CD4-positive, CD25-positive, alpha-beta regulatory T cell (primary cell): Measurements from ENCODE around the gene FAM83F. TPM values are rescaled to one million over a fixed set of nuclear protein-coding genes. Genes with fewer than 3 reads are reported as not detected.

Experiments used
- ATAC-seq, 2 donors: fragments of 150-1000 bp; cut with Tn5 transposase; one replicate each; pipeline ENCODE4 v1.10.0; 2021; ENCODE audit warnings: low read depth in 2 of 2, moderate number of reproducible peaks in 2 of 2, moderate library complexity in 1 of 2
- DNase-seq, 3 donors: peaks; one replicate each; pipeline versions ENCODE4 v3.0.0 to v3.0.0-alpha.2; 2012 to 2022; ENCODE audit warnings: mixed read lengths in 1 of 3
- H3K27ac ChIP-seq: one replicate; pipeline ENCODE4 v1.7.0; 2013; ENCODE audit warnings: mild to moderate bottlenecking, low read length; ENCODE audit not compliant: insufficient read depth, poor library complexity, severe bottlenecking
- H3K27me3 ChIP-seq: one replicate; pipeline ENCODE4 v1.7.0; 2013; ENCODE audit warnings: low read length; ENCODE audit not compliant: control insufficient read depth, insufficient read depth
- H3K36me3 ChIP-seq: one replicate; pipeline ENCODE4 v1.7.0; 2013; ENCODE audit warnings: mild to moderate bottlenecking, low read length, moderate library complexity; ENCODE audit not compliant: control insufficient read depth, insufficient read depth
- H3K4me1 ChIP-seq: 2 replicates; pipeline ENCODE4 v1.7.0; 2013; ENCODE audit warnings: mild to moderate bottlenecking, low read length; ENCODE audit not compliant: insufficient read depth, control insufficient read depth, poor library complexity, severe bottlenecking
- H3K4me3 ChIP-seq: one replicate; pipeline ENCODE4 v1.7.0; 2013; ENCODE audit warnings: low read depth, mild to moderate bottlenecking, low read length, moderate library complexity
- H3K9me3 ChIP-seq, 2 experiments: 1 replicate in 1 of 2; 2 replicates in 1 of 2; pipeline ENCODE4 v1.7.0; 2013; ENCODE audit warnings: low read length in 2 of 2, mild to moderate bottlenecking in 1 of 2, moderate library complexity in 1 of 2; ENCODE audit not compliant: control insufficient read depth in 2 of 2
- H3K27ac Mint-ChIP-seq, 3 donors: one replicate each; pipeline ENCODE4 v1.8.0; 2020 to 2022; ENCODE audit warnings: mild to moderate bottlenecking in 3 of 3, mixed read lengths in 3 of 3, moderate library complexity in 2 of 3
- H3K27me3 Mint-ChIP-seq: one replicate; pipeline ENCODE4 v1.8.0; 2022; ENCODE audit warnings: mild to moderate bottlenecking, mixed read lengths
- H3K36me3 Mint-ChIP-seq: one replicate; pipeline ENCODE4 v1.8.0; 2020; ENCODE audit warnings: mixed read lengths
- H3K4me1 Mint-ChIP-seq, 4 donors: one replicate each; pipeline ENCODE4 v1.8.0; 2020 to 2022; ENCODE audit warnings: mixed read lengths in 4 of 4, mild to moderate bottlenecking in 1 of 4
- H3K4me3 Mint-ChIP-seq, 4 donors: one replicate each; pipeline ENCODE4 v1.8.0; 2020 to 2022; ENCODE audit warnings: mild to moderate bottlenecking in 4 of 4, mixed read lengths in 4 of 4, moderate library complexity in 3 of 4
- H3K9me3 Mint-ChIP-seq, 7 donors: one replicate each; pipeline ENCODE4 v1.8.0; 2020 to 2022; ENCODE audit warnings: mixed read lengths in 7 of 7, mild to moderate bottlenecking in 3 of 7, moderate library complexity in 2 of 7
- polyA plus RNA-seq, 4 donors: library from polyadenylated mRNA; unstranded; fragments of 300-500 nt; fragmentation: Illumina TruSeq; gene quantifications; one replicate each; pipeline ENCODE4 v1.2.3, GENCODE V29; 2021
- total RNA-seq: library from RNA; stranded (reverse); gene quantifications from one replicate; pipeline ENCODE4 v1.2.3, GENCODE V29; 2022

FAM83F gene
- total and polyA plus RNA-seq, 5 donors from 2014 or later = 0.01 to 3.2 (median 0.04) TPM; not detected in 1

DNA sequence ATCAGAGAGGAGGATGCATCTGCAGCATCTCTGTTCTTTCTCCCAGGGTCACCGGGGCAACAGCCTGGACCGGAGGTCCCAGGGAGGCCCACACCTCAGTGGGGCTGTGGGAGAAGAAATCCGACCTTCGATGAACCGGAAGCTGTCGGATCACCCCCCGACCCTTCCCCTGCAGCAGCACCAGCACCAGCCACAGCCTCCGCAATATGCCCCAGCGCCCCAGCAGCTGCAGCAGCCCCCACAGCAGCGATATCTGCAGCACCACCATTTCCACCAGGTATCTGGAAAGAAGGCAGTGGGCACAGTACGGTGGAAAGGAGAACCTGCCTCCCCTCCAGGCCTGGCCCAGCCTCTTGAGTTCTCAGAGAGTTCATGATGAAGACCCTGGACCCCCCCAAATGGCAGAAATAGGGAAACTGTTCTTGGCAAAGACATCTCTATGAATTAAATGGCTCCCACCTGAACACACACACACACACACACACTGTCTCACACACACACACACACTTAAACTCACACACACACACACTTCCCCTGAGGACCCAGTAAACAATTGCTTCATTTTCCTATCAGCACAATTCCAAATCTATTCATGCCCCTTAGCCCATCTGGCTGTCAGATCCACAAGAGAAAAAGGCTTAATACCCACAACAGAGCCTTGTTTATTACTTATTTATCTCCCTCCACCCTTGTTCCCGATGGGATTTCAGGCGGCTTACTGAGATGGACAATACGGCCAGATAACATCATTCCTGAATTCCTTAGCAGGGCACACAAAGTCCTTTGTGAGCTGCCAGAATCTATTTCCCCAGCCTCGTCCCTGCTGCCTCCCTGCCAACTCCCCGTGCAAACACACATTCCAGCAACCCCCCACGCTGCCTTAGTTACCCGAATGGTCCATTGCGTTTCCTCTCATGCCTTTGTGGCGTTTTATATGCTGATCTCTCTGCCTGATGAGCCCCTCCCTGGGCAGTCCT, 26.5 kb upstream of the FAM83F start:
- H3K4me3 Mint-ChIP-seq = peak overlapping the region in 1 of 4 donors; percentile 13
- H3K9me3 Mint-ChIP-seq = peaks cover 0 to 1% (median 0%) of the 10 kb centered on the region in 7 donors
- peaks cover 0 to 9% (median 6%) of the 10 kb centered on the region in 4 donors for H3K4me1 Mint-ChIP-seq
- DNase-seq = no peak
- Histone ChIP-seq H3K4me3 (no peak overlapping the region), H3K27ac (no peak overlapping the region), H3K36me3 (peaks cover 98% of the 10 kb centered on the region), H3K4me1 (no peaks in the 10 kb centered on the region), H3K9me3 (no peaks in the 10 kb centered on the region), H3K27me3 (no peaks in the 10 kb centered on the region)
- H3K27ac Mint-ChIP-seq = peak overlapping the region in 2 of 3 donors; percentile 32 to 70
- H3K36me3 Mint-ChIP-seq = peaks cover 66% of the 10 kb centered on the region
- no peak for ATAC-seq
- H3K27me3 Mint-ChIP-seq = no peaks in the 10 kb centered on the region

DNA sequence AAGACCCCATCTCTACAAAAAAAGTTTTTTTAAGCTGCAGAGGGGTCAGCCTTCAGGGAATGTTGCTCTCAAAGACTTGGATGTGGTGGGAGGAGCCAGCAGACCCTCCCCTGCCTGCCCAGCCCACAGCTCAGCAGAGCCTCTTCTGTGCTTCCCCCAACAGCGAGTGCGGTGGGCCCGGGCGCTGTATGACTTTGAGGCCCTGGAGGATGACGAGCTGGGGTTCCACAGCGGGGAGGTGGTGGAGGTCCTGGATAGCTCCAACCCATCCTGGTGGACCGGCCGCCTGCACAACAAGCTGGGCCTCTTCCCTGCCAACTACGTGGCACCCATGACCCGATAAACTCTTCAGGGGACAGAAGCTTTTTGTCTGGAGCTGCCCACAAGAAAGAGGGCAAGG, 24.0 kb upstream of the FAM83F start:
- Histone ChIP-seq H3K27me3 (no peaks in the 10 kb centered on the region), H3K4me3 (no peak overlapping the region), H3K9me3 (no peaks in the 10 kb centered on the region), H3K36me3 (peaks cover 83% of the 10 kb centered on the region), H3K27ac (peak overlapping the region; percentile 1), H3K4me1 (no peaks in the 10 kb centered on the region)
- Mint-ChIP-seq H3K9me3 (peaks cover 0 to 1% (median 0%) of the 10 kb centered on the region in 7 donors), H3K27ac (no peak overlapping the region), H3K27me3 (no peaks in the 10 kb centered on the region), H3K4me1 (peaks cover 0 to 5% (median 2%) of the 10 kb centered on the region in 4 donors), H3K36me3 (peaks cover 65% of the 10 kb centered on the region), H3K4me3 (no peak overlapping the region)
- DNase-seq (no peak), ATAC-seq (no peak)

DNA sequence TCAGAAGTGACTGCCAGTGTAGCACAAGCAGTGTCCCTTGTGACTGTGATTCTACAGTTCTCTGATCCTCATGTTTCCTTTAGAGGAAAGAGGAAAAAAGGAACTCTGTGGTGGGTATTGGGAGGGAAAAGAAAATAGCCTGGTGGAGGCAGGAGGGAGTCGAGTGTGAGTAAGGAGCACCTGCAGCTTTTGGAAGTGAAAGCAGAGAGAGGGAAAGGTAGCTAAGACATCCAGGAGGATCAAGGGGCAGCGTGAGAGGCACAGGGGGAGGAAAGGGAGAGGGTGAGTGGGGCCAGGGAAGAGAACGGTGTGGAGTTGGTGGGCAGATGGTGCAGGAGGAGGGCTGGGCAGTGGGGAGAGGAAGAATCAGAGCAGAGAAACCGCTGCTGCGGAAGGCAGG, 22.1 kb upstream of the FAM83F start:
- ATAC-seq (no peak), DNase-seq (no peak)
- peaks cover 61% of the 10 kb centered on the region for H3K36me3 Mint-ChIP-seq
- H3K27me3 Mint-ChIP-seq = no peaks in the 10 kb centered on the region
- H3K9me3 Mint-ChIP-seq = peaks cover 0 to 1% (median 0%) of the 10 kb centered on the region in 7 donors
- H3K4me3 ChIP-seq = no peak overlapping the region
- H3K4me1 Mint-ChIP-seq = peaks cover 0 to 2% (median under 1%) of the 10 kb centered on the region in 4 donors
- no peaks in the 10 kb centered on the region for H3K27me3 ChIP-seq
- no peaks in the 10 kb centered on the region for H3K9me3 ChIP-seq
- H3K4me1 ChIP-seq = no peaks in the 10 kb centered on the region
- peak overlapping the region in 1 of 4 donors; percentile 68 for H3K4me3 Mint-ChIP-seq
- H3K27ac ChIP-seq = no peak overlapping the region
- peaks cover 66% of the 10 kb centered on the region for H3K36me3 ChIP-seq
- peak overlapping the region in 1 of 3 donors; percentile 82 for H3K27ac Mint-ChIP-seq

DNA sequence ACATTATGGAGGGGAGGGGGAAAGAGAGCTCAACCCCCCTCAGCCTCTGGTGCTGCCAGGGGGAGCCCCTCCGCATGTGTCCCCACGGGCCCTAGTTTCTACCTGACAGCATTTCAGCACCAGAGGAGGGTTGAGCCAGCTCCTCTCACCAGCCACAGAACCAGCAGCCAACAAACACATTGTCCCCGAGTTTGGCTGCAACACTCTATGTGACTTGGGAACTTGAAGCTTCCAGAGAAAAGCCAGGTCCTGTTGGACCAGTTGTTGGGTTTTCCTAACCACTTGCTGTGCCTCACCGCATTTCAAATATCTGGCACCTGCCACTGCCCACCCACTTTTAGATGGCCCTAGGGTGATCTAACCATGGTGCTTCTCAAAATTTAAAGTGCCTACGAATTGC, 21.1 kb upstream of the FAM83F start:
- Mint-ChIP-seq H3K27me3 (no peaks in the 10 kb centered on the region), H3K9me3 (peaks cover 0 to 1% (median 0%) of the 10 kb centered on the region in 7 donors), H3K4me1 (peaks cover 0 to 2% (median under 1%) of the 10 kb centered on the region in 4 donors), H3K4me3 (no peak overlapping the region), H3K27ac (peak overlapping the region; percentile 59 to 82 (median 60)), H3K36me3 (peaks cover 53% of the 10 kb centered on the region)
- peaks cover 56% of the 10 kb centered on the region for H3K36me3 ChIP-seq
- no peaks in the 10 kb centered on the region for H3K9me3 ChIP-seq
- H3K27ac ChIP-seq = no peak overlapping the region
- ATAC-seq (no peak), DNase-seq (no peak)
- no peaks in the 10 kb centered on the region for H3K27me3 ChIP-seq
- H3K4me3 ChIP-seq = no peak overlapping the region
- no peaks in the 10 kb centered on the region for H3K4me1 ChIP-seq

DNA sequence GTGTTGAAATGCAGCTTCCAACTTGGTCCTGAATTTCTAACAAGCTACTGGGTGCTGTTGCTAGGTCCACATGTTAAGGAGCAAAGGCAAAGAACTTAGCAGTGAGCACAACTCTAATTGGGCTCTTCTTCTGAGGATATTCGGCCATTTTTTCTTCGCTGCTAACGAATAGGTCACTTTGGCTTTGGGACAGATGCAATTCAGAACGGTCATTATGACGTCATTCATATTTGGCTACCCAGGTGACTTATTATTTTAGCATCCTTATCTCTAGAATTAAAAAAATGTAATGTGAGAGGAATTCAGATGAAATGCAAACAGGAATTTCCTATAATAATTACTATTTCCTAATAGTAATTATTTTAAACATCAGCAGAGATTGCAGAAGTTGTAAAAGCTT, 20.7 kb upstream of the FAM83F start:
- peaks cover 52% of the 10 kb centered on the region for H3K36me3 ChIP-seq
- H3K4me3 Mint-ChIP-seq = no peak overlapping the region

DNA sequence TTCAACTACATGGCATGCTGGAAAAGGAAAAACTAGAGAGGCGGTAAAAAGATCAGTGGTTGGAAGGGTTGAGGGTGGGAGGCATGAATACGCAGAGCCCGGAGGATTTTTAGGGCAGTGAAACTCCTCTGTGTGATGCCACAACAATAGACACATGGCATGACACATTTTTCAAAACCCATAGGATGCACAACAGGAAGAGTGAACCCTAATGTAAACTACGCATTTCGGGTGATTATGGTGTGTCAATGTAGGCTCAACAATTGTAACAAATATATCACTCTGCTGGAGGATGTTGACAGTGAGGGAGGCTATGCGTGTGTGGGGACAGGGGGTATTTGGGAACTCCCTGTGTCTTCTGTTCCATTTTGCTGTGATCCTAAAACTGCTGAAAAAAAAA, 15.7 kb upstream of the FAM83F start:
- Mint-ChIP-seq H3K27me3 (peaks cover 6% of the 10 kb centered on the region), H3K4me1 (peaks cover 0 to 23% (median 3%) of the 10 kb centered on the region in 4 donors), H3K36me3 (peaks cover 19% of the 10 kb centered on the region), H3K9me3 (no peaks in the 10 kb centered on the region), H3K27ac (peak overlapping the region in 1 of 3 donors; percentile 65), H3K4me3 (peak overlapping the region in 1 of 4 donors; percentile 8)
- H3K4me3 ChIP-seq = no peak overlapping the region
- H3K9me3 ChIP-seq = no peaks in the 10 kb centered on the region
- H3K4me1 ChIP-seq = no peaks in the 10 kb centered on the region
- no peak for ATAC-seq
- H3K36me3 ChIP-seq = peaks cover 2% of the 10 kb centered on the region
- H3K27ac ChIP-seq = no peak overlapping the region
- no peak for DNase-seq
- H3K27me3 ChIP-seq = no peaks in the 10 kb centered on the region

More for the DNA sequence above, 20.7 kb upstream of the FAM83F start:
- DNase-seq (no peak), ATAC-seq (no peak)
- no peaks in the 10 kb centered on the region for H3K4me1 ChIP-seq
- H3K27ac Mint-ChIP-seq = peak overlapping the region in 2 of 3 donors; percentile 59 to 60
- H3K27me3 Mint-ChIP-seq = no peaks in the 10 kb centered on the region
- H3K27me3 ChIP-seq = no peaks in the 10 kb centered on the region
- H3K27ac ChIP-seq = no peak overlapping the region
- H3K4me1 Mint-ChIP-seq = peaks cover 0 to 4% (median under 1%) of the 10 kb centered on the region in 4 donors
- H3K9me3 ChIP-seq = no peaks in the 10 kb centered on the region
- H3K4me3 ChIP-seq = no peak overlapping the region
- H3K9me3 Mint-ChIP-seq = peaks cover 0 to 1% (median 0%) of the 10 kb centered on the region in 7 donors
- H3K36me3 Mint-ChIP-seq = peaks cover 49% of the 10 kb centered on the region

DNA sequence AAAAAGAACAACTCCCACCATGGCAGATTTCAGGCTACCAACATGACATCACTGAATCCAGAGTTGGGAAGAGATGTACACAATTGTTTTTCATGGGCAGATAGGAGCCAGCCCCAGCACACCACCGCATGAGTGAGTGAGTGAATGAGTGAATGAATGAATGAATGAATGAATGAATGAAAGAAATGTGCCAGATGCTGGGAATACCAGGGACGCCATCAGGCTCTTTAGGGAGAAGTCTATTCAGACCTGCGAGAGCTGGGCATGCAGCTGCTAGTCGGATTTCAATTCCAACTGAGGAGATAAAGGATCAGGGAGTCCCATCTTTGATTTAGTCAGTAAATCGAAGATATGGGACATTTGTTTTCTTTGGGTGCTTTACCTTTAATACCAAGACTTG, 15.3 kb upstream of the FAM83F start:
- Mint-ChIP-seq H3K27me3 (peaks cover 6% of the 10 kb centered on the region), H3K4me1 (peaks cover 0 to 23% (median 4%) of the 10 kb centered on the region in 4 donors), H3K36me3 (peaks cover 19% of the 10 kb centered on the region), H3K27ac (peak overlapping the region in 1 of 3 donors; percentile 65), H3K4me3 (no peak overlapping the region), H3K9me3 (no peaks in the 10 kb centered on the region)
- Histone ChIP-seq H3K9me3 (no peaks in the 10 kb centered on the region), H3K4me3 (no peak overlapping the region), H3K27me3 (no peaks in the 10 kb centered on the region), H3K36me3 (peaks cover 2% of the 10 kb centered on the region), H3K4me1 (no peaks in the 10 kb centered on the region), H3K27ac (no peak overlapping the region)
- DNase-seq (no peak), ATAC-seq (no peak)
